ENCODE data around the gene TMEM132A. TPM values are rescaled to one million over a fixed set of nuclear protein-coding genes. Genes with fewer than 3 reads are reported as not detected.

The TMEM132A gene
- total and polyA plus RNA-seq, 10 of the 15 experiments (the other 5 are each of a cell fraction or from before 2014, with no cell fraction given), result 0.16 to 25.0 (median 4.3) TPM

- TF ChIP-seq E2F4 (IDR thresholded peaks at IDR 0.05; ENCODE audit: low read depth, low read length) (no peak), PRDM15 (CRISPR knock-in tag; IDR thresholded peaks at IDR 0.05) (no peak), MTA3 (IDR thresholded peaks at IDR 0.05; ENCODE audit: borderline replicate concordance, low read length) (no peak)
These were observed 48.1 kb downstream of the TMEM132A start (continued) for GRCh38 chr11:60972182-60973030.

- POLR2A ChIA-PET, result no interaction called here
- no peaks in the 10 kb centered on the region for H4K20me1 ChIP-seq (ENCODE audit: control insufficient read depth, insufficient read depth)
- no peak for TF ChIP-seq LARP7 (IDR thresholded peaks at IDR 0.05)
- no peak for TF ChIP-seq BRCA1 (IDR thresholded peaks at IDR 0.05; ENCODE audit: low read depth, low read length)
- no peak for TF ChIP-seq NR2F1 (conservative IDR thresholded peaks at IDR 0.05)
- TF ChIP-seq FOS (IDR thresholded peaks at IDR 0.05; ENCODE audit: borderline replicate concordance, extremely low read depth, insufficient read length), result no peak
- TF ChIP-seq MEF2B (IDR thresholded peaks at IDR 0.05; ENCODE audit: partially characterized antibody, poor library complexity, severe bottlenecking), result no peak
- no peak for TF ChIP-seq REST (IDR thresholded peaks at IDR 0.05; ENCODE audit: low read depth, low read length)
- TF ChIP-seq SMAD5 (IDR thresholded peaks at IDR 0.05; ENCODE audit: low read depth), result no peak
- TF ChIP-seq TBL1XR1 (IDR thresholded peaks at IDR 0.05; ENCODE audit: low read depth, low read length), result no peak
- TF ChIP-seq MTA3 (IDR thresholded peaks at IDR 0.05; ENCODE audit: borderline replicate concordance, low read length), result no peak
- CTCF ChIA-PET, result no interaction called here
- H3K4me2 ChIP-seq (ENCODE audit: control insufficient read depth, insufficient read depth), result no peak overlapping the region
- no peak overlapping the region for H3K4me3 ChIP-seq
- no peaks in the 10 kb centered on the region; the same call in 2 of the 3 replicates for H3K9me3 ChIP-seq (replicated peaks; ENCODE audit: control insufficient read depth, insufficient read depth, low read length)
- no peaks in the 10 kb centered on the region for H3K27me3 ChIP-seq (replicated peaks in 1 of 2; ENCODE audit: control insufficient read depth in 2 of 2, insufficient read depth in 2 of 2, low read length in 1 of 2)
- RAD21 ChIA-PET (ENCODE audit: unreplicated experiment), result no interaction called here
- H3K36me3 ChIP-seq (ENCODE audit: control insufficient read depth in 2 of 2, insufficient read depth in 2 of 2, low read length in 1 of 2), result no peaks in the 10 kb centered on the region
- SMC1A ChIA-PET (ENCODE audit: uncharacterized antibody, unreplicated experiment), result no interaction called here
- DNase-seq (ENCODE audit: low read depth, low spot score) (no peak), FAIRE-seq (no peak), ATAC-seq (no peak)
- H3K9ac ChIP-seq (ENCODE audit: control insufficient read depth, insufficient read depth, low read length), result no peak overlapping the region
- in situ Hi-C loops (cut with MboI), result no loop called here
- intact Hi-C loops (cut with micrococcal nuclease; ENCODE audit: unreplicated experiment), result no loop called here
- BruUV-seq (replicated peaks), result no TSS peak
- 75% methylated on average over 6 of the region's 6 CpGs for WGBS (ENCODE audit: insufficient coverage, insufficient replicate concordance, low lambda C conversion rate, missing lambda C conversion rate)
- H3K27ac ChIP-seq (ENCODE audit: control insufficient read depth, insufficient read depth), result no peak overlapping the region
- H3K4me1 ChIP-seq (ENCODE audit: control insufficient read depth, insufficient read depth, low read length), result peaks cover 6% of the 10 kb centered on the region; the same call in 1 of the 2 replicates
- H2AFZ ChIP-seq (ENCODE audit: control insufficient read depth, low read depth, low read length), result no peak overlapping the region
- no peaks in the 10 kb centered on the region for H3K79me2 ChIP-seq (ENCODE audit: control insufficient read depth, insufficient read depth, low read length)
These were observed 49.4 kb downstream of the TMEM132A start for GRCh38 chr11:60973699-60974098.
